Activated B cell treated with CpG ODN at 0.5 μM for 24 hours (primary cell): Measurements from ENCODE around the gene PTPN6. TPM values are rescaled to one million over a fixed set of nuclear protein-coding genes. Genes with fewer than 3 reads are reported as not detected.

ENCODE experiments used
- ATAC-seq: fragments of 200-7000 bp; cut with Tn5 transposase; one replicate; pipeline ENCODE4 v1.10.0; 2021; ENCODE audit warnings: low read depth, mild to moderate bottlenecking, moderate library complexity
- CTCF ChIA-PET: fragments of 350-600 bp; sonication (Branson Sonifier 250); formaldehyde crosslinking; loops from one replicate; lab custom pipeline; 2021; ENCODE audit warnings: antibody characterized with exemption; lab: Charles Lee
- POLR2A ChIA-PET: fragments of 350-600 bp; sonication (Branson Sonifier 250); formaldehyde crosslinking; loops from one replicate; lab custom pipeline; 2021; ENCODE audit warnings: antibody characterized with exemption; lab: Charles Lee
- DNase-seq: peaks from one replicate; pipeline ENCODE4 v3.0.0; 2022
- H3K27ac Mint-ChIP-seq: one replicate; pipeline ENCODE4 v1.8.0; 2020; ENCODE audit warnings: mixed read lengths
- H3K27me3 Mint-ChIP-seq: one replicate; pipeline ENCODE4 v1.8.0; 2021; ENCODE audit warnings: mixed read lengths
- H3K36me3 Mint-ChIP-seq: one replicate; pipeline ENCODE4 v1.8.0; 2021; ENCODE audit warnings: low read depth, mixed read lengths
- H3K4me1 Mint-ChIP-seq: one replicate; pipeline ENCODE4 v1.8.0; 2021; ENCODE audit warnings: mixed read lengths
- H3K4me3 Mint-ChIP-seq: one replicate; pipeline ENCODE4 v1.8.0; 2020; ENCODE audit warnings: mild to moderate bottlenecking, mixed read lengths
- H3K9me3 Mint-ChIP-seq: one replicate; pipeline ENCODE4 v1.8.0; 2020; ENCODE audit warnings: mixed read lengths
- intact Hi-C: fragments of 100-400 bp; cut with micrococcal nuclease; formaldehyde crosslinking; loops from one replicate; pipeline ENCODE4 v1.15.1; 2024
- total RNA-seq: library from RNA; stranded (reverse); gene quantifications from 2 replicates; pipeline ENCODE4 v1.2.3, GENCODE V29; 2022
- TF ChIP-seq, protein P1 (sequence below): fragments of 200-600 bp; IDR thresholded peaks from one replicate; pipeline ENCODE4 v1.8.0; 2022; ENCODE audit warnings: antibody characterized with exemption, mild to moderate bottlenecking

Gene PTPN6
- total RNA-seq, 1 donor from 2014 or later = 393 TPM

GRCh38 chr12:6979021-6979420, 27.9 kb downstream of the PTPN6 start:
- no peak overlapping the region for H3K27ac Mint-ChIP-seq
- DNase-seq = no peak
- no peaks in the 10 kb centered on the region for H3K27me3 Mint-ChIP-seq
- intact Hi-C loops = no loop called here
- POLR2A ChIA-PET = interaction anchor here (1.2 to 1.5 kb wide), 2 partner anchors 35 to 55 kb away, joined by 3 to 4 read pairs; partner anchors contain the start of genes C12orf57 and RNU7-1
- peaks cover 84% of the 10 kb centered on the region for H3K36me3 Mint-ChIP-seq
- H3K4me3 Mint-ChIP-seq = no peak overlapping the region
- H3K9me3 Mint-ChIP-seq = no peaks in the 10 kb centered on the region
- no peak for ATAC-seq
- TF ChIP-seq, protein P1, sequence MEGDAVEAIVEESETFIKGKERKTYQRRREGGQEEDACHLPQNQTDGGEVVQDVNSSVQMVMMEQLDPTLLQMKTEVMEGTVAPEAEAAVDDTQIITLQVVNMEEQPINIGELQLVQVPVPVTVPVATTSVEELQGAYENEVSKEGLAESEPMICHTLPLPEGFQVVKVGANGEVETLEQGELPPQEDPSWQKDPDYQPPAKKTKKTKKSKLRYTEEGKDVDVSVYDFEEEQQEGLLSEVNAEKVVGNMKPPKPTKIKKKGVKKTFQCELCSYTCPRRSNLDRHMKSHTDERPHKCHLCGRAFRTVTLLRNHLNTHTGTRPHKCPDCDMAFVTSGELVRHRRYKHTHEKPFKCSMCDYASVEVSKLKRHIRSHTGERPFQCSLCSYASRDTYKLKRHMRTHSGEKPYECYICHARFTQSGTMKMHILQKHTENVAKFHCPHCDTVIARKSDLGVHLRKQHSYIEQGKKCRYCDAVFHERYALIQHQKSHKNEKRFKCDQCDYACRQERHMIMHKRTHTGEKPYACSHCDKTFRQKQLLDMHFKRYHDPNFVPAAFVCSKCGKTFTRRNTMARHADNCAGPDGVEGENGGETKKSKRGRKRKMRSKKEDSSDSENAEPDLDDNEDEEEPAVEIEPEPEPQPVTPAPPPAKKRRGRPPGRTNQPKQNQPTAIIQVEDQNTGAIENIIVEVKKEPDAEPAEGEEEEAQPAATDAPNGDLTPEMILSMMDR = no peak
- CTCF ChIA-PET = no interaction called here
- no peaks in the 10 kb centered on the region for H3K4me1 Mint-ChIP-seq

- Mint-ChIP-seq H3K27ac (no peak overlapping the region), H3K9me3 (no peaks in the 10 kb centered on the region), H3K27me3 (no peaks in the 10 kb centered on the region), H3K36me3 (peaks cover 81% of the 10 kb centered on the region), H3K4me1 (no peaks in the 10 kb centered on the region), H3K4me3 (no peak overlapping the region)
- CTCF ChIA-PET = no interaction called here
- POLR2A ChIA-PET = interaction anchor here (1.2 to 1.5 kb wide), 2 partner anchors 36 to 56 kb away, joined by 3 to 4 read pairs; partner anchors contain the start of genes C12orf57 and RNU7-1
- intact Hi-C loops = no loop called here
- DNase-seq (no peak), ATAC-seq (no peak)
- TF ChIP-seq, protein P1 = no peak
Measured at GRCh38 chr12:6979453-6979852, 28.3 kb downstream of the PTPN6 start.

- H3K9me3 Mint-ChIP-seq = no peaks in the 10 kb centered on the region
- peaks cover 75% of the 10 kb centered on the region for H3K36me3 Mint-ChIP-seq
- POLR2A ChIA-PET = no interaction called here
- no peak for ATAC-seq
- intact Hi-C loops = no loop called here
- no peak overlapping the region for H3K27ac Mint-ChIP-seq
- no peaks in the 10 kb centered on the region for H3K4me1 Mint-ChIP-seq
- CTCF ChIA-PET = no interaction called here
- H3K27me3 Mint-ChIP-seq = no peaks in the 10 kb centered on the region
- no peak for DNase-seq
- TF ChIP-seq, protein P1 = no peak
- H3K4me3 Mint-ChIP-seq = no peak overlapping the region
Measured at GRCh38 chr12:6980075-6980474, 28.9 kb downstream of the PTPN6 start.

DNA sequence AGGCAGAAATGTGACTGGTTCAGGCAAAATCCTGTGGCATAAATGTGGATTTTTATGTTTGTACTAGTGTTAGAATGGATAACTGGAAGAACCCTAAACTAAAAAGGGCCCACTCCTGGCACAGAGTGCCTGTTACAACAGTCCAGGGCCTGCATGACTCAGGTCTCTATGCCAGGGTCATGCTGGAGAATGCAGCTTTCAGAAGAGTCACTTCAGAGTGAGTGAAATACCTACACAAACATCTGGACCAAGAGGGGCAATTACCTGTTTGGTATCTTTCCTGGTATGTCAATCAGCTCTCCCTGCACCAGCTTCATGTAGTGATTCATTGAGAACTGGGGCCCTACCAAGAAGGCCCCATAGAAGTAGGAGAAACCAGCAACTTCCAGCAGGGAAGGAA, 29.6 kb downstream of the PTPN6 start:
- intact Hi-C loops = no loop called here
- ATAC-seq = no peak
- Mint-ChIP-seq H3K9me3 (no peaks in the 10 kb centered on the region), H3K36me3 (peaks cover 69% of the 10 kb centered on the region), H3K4me3 (no peak overlapping the region), H3K27me3 (no peaks in the 10 kb centered on the region), H3K27ac (no peak overlapping the region), H3K4me1 (no peaks in the 10 kb centered on the region)
- DNase-seq = no peak
- TF ChIP-seq, protein P1 = no peak
- ChIA-PET POLR2A (no interaction called here), CTCF (no interaction called here)

- no peak overlapping the region for H3K4me3 Mint-ChIP-seq
- H3K36me3 Mint-ChIP-seq = peaks cover 64% of the 10 kb centered on the region
- ChIA-PET CTCF (no interaction called here), POLR2A (no interaction called here)
- no peak for DNase-seq
- no peaks in the 10 kb centered on the region for H3K4me1 Mint-ChIP-seq
- H3K27ac Mint-ChIP-seq = no peak overlapping the region
- intact Hi-C loops = no loop called here
- H3K9me3 Mint-ChIP-seq = no peaks in the 10 kb centered on the region
- no peaks in the 10 kb centered on the region for H3K27me3 Mint-ChIP-seq
- ATAC-seq = no peak
- TF ChIP-seq, protein P1 = no peak
Measured at GRCh38 chr12:6981152-6982052, 30.2 kb downstream of the PTPN6 start.
